Retina (tissue), 1 donor: Measurements from ENCODE around the gene HTT.

Source experiments
- DNase-seq: peaks from one replicate; pipeline ENCODE4 v3.0.0-alpha.2; 2016

HTT gene

DNA sequence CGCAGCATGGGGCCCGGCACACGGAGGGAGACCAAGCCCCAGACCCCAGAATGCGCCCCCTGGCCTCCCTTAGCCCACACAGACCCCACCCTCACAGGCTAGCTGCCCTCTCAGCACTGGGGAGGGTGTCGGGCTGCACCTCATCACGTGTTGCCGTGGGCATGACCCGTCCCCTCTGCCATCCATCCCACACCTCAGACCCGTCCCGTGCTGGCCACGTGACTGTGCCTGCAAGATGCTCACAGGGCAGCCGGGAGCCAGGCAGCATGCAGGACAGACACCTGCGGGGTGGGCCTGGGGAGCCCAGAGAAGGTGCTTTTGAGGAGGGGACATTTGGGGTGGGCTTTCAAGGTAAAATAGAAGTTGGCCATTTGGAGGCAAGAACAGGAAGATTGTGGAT is 179.3 kb downstream of the HTT start:
- DNase-seq: no peak

DNA sequence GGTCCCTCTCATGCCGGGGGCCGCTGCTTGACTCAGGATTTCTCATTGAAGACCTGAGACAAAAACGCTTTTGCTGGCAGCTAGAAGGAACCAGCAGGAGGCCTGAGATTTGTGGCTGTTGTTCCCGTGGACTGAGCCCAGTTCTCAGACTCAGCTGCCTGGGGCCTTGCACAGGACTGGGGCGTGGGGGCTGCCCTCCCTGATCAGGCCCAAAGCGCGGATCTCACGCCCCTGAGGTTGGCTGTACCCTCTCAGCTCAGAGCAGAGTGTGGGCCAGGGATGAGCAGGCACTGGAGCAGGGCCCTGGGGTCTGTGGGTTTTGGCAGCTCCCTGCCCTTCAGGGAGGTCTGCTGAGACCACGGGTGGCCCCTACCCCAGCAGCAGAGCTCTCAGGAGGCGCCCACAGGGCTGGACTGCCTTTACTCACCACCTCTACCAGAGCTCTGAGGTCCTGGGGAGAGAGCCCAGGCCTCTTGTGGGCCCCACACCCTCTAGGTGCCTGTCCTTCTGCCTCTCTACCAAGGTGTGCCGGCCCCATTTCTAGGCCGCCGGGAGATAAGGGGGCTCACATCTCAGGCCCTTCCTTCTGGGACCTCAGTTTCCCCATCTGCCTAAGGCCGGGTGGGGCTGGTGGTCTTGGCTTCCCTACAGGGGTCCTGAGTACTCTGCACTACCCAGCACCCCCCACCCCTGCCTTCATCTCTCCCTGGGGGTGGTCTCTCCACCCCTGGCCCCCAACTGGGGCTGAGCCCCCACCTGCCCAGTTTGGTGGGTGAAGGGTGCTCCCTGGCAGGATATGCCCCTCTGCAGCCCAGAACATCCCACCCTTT is 180.0 kb downstream of the HTT start:
- no peak for DNase-seq

DNA sequence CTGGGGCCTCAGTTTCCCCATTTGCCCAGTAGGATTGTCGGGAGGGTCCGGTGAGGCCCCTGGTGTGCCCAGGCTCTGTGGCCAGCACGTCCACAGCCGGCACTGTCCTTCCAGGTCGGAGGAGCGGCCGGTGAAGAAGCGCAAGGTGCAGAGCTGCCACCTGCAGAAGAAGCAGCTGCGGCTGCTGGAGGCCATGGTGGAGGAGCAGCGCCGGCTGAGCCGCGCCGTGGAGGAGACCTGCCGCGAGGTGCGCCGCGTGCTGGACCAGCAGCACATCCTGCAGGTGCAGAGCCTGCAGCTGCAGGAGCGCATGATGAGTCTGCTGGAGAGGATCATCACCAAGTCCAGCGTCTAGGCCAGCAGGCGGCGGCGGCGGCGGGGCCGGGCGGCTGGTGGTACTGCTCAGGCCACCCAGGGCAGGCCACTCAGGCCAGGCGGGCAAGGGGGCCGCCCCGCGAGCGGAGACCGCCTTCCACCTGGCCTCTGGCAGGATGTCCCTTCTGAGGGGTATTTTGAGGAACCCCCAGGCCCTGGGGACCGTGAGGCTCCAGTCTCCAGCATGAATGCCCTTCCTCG is 181.2 kb downstream of the HTT start:
- DNase-seq: no peak

DNA sequence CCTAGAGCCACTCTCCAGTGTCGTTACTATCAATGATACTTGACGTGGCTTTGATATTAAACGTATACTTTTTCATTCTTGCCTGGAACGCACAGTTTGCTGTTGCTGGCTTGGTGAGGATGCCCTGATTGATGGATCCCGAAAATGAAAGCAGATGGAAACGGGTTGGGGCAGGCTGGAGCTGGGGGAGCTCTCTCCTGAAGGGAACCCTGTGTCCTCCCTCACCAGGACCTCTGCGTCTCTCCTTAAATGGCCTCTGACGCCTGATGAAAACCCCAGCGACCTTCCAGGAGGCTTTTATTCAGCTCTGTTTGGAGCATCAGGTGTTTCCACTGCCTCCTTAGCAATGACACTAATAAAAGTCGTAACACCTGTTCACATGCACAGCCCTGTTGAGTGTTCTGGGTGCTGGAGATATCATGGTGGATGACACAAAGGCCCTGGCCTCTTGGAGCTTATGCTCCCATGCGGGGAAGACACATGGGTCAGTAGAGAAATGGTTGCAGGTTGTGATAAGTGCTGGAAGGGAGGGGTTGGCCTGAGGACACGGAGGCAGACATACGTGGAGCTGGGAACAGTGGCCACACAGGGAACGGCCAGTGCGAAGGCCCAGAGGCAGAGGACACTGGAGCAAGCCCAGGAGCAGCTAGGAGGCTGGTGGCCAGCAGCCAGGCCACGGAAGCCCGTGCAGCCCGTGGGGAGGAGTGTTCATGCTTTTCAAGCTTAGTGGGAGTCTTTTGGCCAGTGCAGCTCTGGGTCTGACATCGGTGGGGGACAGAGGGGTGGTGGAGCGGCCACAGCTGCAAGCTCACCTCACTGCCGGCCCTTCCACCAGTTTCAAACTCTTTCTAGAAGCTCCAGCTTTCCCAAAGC is 182.0 kb downstream of the HTT start:
- no peak for DNase-seq

DNA sequence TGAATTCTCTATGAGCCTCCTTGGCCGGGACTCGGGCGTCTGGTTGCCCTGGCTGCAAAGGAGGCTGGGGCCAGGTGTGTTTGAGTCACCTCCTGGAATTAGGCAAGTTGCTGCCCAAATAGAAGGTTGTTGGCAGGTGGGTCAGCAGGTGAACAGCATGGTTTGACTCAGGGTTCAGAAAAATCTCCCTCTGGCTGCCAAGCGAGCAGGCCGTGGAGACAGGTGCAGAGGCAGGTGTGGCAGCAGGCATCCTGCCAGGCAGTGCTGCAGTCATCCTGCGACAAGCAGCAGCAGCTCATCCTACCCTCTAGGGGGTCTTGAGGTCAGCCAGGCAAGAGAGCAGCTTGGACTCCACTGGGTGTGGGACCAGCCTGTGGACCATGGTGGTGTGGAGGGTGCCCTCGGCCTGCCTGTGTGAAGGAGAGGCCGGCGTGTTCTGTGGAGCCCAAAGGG is 182.6 kb downstream of the HTT start:
- no peak for DNase-seq

DNA sequence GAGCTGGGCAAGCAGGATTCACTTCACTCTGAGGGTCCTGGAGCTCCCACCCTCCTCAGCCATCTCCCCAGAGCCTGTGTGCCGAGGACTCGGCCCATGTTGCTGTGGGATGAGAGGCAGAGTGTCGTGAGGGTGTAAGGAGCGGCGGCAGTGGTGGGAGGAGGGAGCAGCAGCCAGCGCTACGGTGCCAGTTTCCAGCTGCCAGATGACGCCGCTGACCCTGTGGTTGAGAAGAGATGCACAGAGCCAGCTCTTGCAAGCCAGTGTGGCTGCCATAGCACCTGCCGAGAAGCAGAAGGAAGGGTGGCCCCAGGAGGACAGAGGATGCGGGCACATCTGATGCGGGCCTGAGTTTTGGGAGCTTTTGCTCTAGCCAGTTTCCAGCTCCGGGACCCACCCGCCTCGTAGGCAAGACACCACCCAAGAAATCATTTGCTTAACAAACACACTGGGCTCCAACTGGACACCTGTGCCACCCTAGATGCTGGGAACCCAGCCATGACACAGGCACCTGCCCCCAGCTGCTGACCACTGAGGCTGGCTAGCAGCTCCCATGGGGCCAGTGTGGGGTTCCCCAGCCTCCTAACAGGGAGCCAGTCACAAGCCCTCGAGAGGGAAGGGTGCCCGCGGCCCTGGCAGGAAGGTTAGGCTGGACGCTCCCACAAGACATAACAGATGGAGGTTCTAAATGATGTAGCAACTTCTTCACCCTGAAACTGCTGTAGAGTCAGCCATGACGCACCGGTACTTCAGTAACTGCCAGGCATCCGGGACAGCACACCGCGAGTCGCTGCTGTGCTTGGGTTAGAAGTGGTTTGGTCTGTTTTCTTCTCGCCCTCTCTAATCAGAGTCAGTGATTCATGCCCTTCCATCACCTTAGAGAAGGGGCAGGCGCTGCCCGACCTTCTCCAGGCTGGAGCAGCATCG is 183.3 kb downstream of the HTT start:
- DNase-seq: no peak

DNA sequence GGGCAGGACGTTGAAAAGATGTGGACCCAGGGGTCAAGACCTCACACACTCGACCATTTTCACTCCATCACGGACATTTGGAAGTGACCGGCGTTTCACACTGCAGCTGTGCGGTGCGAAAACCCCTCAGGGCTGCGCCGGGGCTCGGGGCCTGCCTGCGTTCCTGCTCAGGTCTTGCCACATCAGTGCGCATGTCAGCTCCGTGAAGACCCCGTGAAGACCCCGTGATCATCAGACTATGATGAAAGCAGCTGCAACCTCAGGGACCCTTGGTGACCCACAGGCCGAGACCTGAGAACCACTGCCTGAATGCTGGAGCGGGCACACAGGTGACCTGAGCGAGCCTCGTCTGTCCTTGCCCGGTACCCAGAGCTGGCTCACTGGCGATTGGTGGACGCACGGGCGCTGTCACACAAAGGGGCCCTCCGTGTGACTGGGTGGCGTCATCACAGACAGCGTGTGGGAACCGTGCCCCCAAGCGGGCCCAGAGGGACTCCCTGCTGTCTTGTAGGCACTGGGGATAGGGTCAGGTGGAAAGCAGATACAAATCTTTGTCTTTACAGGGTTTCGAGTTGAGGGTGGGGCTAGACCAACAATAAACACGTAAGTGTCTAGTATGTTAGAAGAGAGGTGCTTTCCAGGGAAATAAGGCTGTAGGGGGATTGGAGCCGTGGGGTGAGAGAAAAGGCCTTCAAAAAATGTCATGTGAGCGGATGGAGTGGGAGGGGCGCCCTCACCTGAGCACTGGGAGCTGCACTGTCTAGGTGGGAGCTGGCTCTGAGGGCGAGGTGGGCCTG is 187.1 kb downstream of the HTT start:
- DNase-seq: no peak

DNA sequence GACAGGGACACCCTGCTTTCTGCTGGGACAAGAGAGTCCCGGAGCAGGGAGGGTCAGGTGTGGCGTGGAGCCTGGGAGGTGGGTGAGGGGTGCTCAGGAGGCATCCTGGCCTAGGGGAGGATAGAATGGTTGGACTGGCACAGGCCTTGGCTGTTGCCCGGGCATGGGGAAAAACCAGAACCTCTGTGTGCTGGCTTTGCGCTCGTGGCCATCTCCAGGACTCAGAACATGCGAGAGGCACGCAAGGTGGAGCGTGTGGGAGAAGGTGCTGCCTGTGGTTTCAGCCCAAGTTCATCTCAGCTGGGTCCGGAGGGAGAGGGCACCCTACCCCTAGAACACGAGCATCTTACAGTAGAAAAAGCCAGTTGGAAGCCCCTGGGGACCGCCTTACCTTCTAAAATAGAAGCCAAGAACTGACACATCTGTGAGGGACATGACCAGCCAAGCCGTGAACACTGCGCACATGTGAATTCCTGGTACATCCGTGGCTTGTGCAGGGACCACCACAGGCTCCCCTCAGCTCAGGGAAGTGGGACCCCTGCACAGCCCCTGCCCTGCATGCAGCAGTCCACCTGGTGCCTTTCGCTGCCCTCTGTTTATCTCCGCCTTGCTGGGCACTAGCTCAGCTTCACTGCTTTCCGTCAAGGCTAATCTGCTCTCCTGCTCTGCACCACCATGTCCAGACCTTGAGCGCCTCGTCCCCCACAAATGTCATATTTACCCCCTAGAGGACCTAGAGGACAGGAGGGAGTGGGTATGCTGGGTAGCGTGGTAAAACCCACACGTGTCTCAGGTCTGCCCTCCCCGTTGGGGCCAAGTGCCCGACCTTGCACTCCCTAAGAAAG is 187.9 kb downstream of the HTT start:
- no peak for DNase-seq

DNA sequence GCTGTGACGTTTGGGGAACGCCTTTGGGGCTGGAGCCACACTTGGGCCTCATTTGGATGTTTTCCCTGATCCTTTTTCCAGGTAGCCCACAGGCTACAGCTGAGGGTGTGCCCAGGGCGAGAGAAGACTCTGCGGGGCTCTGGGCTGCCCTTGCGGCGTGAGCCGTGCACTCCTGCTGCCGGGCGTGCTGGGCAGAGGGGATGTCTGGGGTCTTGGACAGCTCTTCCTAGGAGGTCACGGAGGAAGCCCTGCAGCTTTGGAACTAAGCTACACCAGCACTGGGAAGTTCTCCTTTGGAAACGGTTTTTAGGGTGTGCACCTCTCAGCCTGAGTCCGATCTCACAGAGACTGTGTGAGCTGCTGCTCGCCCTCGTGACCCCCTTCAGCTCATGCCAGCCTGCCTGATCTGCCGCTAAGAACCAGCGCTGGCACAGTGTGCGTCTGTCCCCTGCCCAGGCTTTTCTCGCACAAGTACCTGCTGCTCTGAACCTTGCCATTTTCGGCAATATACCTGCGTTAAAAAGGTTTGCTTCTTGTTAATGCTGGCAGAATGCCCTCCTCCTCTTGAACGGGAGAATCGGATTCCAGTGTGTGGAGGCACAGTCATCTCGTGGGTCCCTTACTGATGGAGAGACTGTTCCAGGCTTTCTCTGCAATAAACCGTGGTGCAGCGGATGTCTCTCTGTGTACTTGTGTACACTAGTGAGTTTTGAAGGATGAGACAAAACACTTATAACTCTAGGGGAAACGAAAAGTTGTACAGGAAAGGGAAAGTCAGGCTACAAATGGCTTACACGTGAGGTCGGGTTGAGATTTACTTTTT is 188.8 kb downstream of the HTT start:
- DNase-seq: no peak

DNA sequence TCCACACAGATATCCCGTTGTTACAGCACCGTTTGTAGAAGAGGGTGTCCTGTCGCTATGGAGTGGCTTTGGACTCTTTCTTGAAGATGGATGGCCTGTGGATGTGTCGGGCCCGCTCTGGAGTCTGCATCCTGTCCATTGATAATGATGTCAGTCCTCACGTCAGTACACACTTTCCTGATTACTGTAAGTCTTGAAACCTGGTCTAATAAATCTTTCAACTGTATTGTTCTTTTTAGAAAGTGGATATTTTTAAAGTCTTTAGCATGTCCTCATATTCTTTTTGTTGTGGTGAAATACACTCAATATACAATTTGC is 189.4 kb downstream of the HTT start:
- DNase-seq: no peak

DNA sequence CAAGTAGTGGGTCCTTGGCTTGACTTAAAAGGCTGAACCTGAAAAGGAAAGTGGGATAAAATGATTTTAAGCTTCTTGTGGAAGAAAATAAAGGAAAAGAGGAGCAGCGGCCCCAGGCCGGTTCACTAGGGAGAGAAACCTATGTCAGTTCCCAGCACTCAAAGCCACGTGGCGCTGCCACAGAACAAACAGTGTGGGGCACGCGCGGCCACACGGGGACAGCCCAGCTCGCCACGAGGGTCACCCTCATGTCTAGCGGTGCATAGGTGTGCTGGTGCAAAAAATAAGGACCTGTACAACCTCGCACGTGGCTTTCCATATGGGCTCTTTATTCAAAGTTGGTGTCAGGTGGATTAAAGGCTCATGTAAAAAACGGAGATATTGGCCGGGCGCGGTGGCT is 191.6 kb downstream of the HTT start:
- DNase-seq: no peak

DNA sequence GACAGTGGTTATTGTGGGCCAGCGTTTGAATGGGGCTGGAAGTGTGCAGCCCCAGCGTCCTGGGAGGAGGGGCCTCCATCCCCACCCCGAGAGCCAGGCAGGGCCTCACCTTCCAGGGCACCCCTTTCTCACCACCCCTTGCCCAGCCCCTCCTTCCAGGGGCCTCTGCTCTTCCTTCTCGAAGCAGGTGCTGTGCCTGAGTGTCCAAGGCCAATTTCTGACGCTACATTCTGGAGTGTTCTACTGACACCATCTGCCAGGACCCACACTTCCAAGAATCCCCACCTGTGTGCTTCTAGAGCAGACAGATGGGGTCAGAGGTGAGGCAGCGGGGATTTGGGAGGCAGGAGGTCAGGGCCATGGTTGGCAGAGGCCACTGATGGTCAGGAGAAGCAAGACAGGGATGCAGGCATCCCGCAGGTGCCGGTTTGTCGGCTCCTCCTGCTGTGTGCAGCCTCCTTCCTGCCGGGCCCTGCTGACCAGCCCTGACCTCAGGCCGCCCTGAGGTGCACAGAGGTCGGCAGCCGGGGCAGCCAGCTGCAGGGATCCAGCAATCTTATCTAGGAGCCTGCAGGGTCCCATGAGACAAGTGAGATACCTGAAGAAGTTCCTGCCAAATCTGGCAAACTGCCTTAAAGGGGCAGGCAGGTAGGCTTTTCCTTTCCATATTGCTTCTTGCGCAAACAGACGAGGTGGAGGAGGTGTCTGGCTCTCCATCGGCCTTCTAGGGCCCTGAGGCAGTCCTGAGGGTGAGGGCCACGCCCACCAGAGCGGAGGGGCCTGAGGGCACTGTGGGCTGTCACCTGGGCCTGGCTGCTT is 193.3 kb downstream of the HTT start:
- no peak for DNase-seq

DNA sequence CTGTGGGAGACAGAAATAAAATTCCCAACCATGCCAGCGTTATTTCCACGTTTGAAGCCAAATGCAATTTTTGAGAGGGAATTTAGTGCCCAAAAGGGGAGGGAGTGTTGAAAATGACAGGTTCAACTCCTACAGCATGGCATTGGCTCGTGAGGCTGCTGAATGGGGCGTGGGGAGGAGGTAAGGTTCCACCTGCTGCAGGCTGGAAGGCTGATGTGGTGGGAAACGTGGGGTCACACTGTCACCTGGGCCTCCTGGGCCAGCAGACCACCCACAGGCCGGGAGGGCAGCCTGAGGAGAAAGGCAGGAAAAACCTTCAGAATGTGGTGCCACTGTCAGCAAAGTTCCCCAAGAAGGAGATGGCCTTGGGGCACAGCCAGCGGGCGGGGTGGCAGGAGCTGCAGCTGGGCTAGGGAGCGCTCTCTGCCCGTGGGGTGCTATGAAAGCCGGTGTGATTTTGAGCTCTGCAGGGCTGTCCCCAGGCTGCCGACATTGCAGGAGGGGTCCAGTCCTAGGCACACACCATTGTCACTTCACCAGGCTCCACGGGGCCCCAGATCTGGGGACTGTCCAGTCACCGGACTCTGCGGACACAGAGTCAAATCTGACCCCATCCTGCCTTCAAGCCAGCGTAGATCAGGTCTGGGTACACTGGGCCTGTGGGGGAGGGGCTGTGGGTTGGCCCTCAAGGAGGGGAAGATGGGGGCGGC is 194.1 kb downstream of the HTT start:
- DNase-seq: no peak

DNA sequence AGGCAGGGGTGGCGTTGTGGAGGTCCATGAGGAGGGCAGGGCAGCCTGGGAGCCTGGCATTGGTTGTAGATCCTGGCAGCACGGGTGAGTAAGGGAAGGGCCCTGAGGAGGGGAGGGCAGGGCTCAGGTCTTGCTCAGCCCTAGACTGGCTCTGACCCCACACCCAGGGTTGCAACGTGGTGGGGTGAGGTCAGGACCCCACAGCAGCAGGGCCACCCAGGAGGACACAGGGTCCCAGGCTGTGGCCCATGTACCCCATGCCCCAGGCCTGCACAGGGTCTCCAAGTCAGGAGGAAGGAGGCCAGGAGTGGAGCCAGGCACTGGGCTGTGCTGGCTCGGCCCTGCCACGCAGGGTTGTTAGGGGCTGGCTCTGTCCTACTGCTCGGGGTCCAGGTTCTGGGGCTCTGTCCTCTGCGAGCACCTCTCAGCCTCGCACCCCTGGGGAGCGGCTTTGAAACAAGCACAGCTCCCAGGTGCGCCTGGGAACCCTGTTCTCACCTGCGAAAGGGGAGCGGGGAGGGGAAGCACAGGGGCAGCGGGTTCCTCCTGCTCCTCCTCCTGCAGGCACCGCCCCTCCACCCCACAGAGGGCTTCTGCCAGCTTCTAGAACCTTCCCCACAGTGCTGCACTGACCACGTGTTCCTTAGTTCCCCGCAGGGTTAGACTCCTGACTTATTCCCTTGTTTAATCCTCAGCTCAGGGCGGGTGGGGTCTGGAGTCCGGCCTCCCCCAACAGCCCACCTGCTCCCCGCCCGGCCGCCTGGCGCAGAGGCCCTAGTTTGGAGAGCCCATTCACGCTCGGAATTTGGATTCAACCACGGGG is 194.8 kb downstream of the HTT start:
- DNase-seq: no peak

DNA sequence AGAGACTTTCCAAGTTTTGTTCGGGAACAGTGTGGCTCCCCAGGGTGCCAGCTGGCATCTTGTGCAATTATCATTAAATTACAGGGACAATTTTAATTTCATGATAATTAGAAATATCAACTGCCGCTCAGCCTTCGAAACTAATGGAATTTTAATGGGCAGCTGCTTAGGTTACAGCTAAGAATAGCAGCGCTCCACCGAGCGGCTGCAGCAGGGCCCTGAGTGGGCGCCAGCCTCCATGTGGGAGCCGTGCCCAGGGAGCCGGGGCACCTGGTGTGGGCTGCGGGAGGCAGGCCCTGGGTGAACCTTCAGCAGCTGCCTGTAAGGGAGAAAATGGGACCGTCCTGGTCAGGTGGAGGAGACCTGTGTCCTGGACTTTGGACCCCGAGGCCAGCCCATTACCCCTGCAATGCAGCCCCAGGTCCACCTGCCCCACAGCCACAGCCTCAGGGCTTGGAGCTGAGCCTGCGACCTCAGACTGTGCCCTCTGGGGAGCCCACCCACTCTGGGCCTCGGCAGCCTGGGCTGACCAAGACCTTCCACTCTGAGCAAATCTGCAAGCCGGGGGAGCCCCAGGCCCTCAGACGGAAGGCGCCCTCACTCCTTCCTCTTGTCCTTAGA is 195.6 kb downstream of the HTT start:
- DNase-seq: peak; percentile 41

DNA sequence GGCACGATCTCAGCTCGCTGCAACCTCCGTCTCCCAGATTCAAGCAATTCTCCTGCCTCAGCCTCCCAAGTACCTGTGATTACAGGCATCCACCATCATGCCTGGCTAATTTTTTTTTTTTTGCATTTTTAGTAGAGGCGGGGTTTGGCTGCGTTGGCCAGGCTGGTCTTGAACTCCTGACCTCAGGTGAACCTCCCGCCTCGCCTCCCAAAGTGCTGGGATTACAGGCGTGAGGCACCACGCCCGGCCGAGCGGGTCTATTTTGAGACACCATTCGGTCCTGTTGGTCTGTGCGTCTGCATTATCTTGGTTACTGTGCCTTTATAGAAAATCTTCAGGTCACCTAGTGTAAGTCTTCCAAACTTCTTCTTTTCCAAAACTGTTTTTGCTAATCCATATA is 196.7 kb downstream of the HTT start:
- no peak for DNase-seq

DNA sequence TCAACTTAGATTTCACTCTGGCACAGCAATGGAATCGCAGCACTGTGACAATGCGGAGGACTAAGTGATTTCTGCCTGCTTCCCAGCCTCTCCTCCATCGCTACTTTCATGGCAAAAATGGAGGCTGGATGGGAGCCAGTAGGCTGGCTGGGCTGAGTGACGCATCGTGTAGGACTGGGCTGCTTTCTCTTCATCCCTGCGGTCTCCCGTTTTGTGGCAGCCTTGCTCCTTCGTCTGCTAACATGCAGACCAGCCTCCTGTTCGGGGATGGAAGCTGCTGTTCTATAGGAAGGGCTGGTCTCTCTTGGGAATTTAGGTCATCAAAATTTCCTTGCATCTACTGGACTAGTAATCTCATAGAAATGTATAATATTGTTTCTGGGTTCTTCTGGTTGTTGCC is 202.5 kb downstream of the HTT start:
- DNase-seq: no peak
